ENCODE data around the gene TCF12.

The TCF12 gene

GRCh38 chr15:57205027-57205855 lies 286.8 kb downstream of the TCF12 start:
- peaks cover 14% of the 10 kb centered on the region for H3K36me3 Mint-ChIP-seq (ENCODE audit: low read depth)
- H3K27me3 Mint-ChIP-seq = no peaks in the 10 kb centered on the region
- H3K27ac Mint-ChIP-seq = no peak overlapping the region
- no peak overlapping the region for H3K4me3 Mint-ChIP-seq
- no peak for DNase-seq
- H3K9me3 Mint-ChIP-seq = no peaks in the 10 kb centered on the region
- peaks cover 12% of the 10 kb centered on the region for H3K4me1 Mint-ChIP-seq (ENCODE audit: low read depth)

- Mint-ChIP-seq H3K36me3 (ENCODE audit: low read depth) (peaks cover 10% of the 10 kb centered on the region), H3K27ac (no peak overlapping the region), H3K9me3 (no peaks in the 10 kb centered on the region), H3K4me3 (no peak overlapping the region), H3K4me1 (ENCODE audit: low read depth) (peaks cover 8% of the 10 kb centered on the region), H3K27me3 (no peaks in the 10 kb centered on the region)
- DNase-seq = no peak
Measured at GRCh38 chr15:57205996-57206395, 287.6 kb downstream of the TCF12 start.

- Mint-ChIP-seq H3K27ac (no peak overlapping the region), H3K27me3 (no peaks in the 10 kb centered on the region), H3K4me1 (ENCODE audit: low read depth) (peaks cover 24% of the 10 kb centered on the region), H3K9me3 (no peaks in the 10 kb centered on the region), H3K4me3 (no peak overlapping the region), H3K36me3 (ENCODE audit: low read depth) (no peaks in the 10 kb centered on the region)
- DNase-seq = no peak
Measured at GRCh38 chr15:57213862-57214261, 295.4 kb downstream of the TCF12 start.

DNA sequence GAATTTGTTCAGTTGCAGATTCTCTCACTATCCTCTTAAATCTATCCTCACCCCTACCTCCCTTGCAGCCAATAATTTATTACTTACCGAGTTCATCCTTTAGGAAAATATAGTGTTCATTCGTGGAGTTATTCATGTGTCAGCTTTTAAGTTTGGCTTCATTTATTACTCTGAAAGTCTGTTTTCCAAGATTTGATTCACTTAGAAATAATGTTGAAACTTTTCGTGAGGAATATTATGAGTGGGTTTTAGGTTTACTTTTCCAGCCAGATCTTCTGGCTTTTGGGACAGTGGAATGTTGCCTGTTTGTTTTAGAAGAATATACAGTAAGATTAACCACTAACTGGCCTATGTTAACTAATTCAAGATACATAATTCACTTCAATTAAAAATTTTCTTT lies 296.9 kb downstream of the TCF12 start:
- peaks cover 28% of the 10 kb centered on the region for H3K4me1 Mint-ChIP-seq (ENCODE audit: low read depth)

GRCh38 chr15:57215881-57216280 lies 297.4 kb downstream of the TCF12 start:
- Mint-ChIP-seq H3K27ac (no peak overlapping the region), H3K4me3 (no peak overlapping the region)

More for the DNA sequence above, 296.9 kb downstream of the TCF12 start:
- H3K27me3 Mint-ChIP-seq = no peaks in the 10 kb centered on the region
- H3K36me3 Mint-ChIP-seq (ENCODE audit: low read depth) = no peaks in the 10 kb centered on the region
- no peak for DNase-seq
- H3K9me3 Mint-ChIP-seq = no peaks in the 10 kb centered on the region
- no peak overlapping the region for H3K4me3 Mint-ChIP-seq
- no peak overlapping the region for H3K27ac Mint-ChIP-seq

GRCh38 chr15:57216288-57216687 lies 297.8 kb downstream of the TCF12 start:
- Mint-ChIP-seq H3K4me1 (ENCODE audit: low read depth) (peaks cover 28% of the 10 kb centered on the region), H3K36me3 (ENCODE audit: low read depth) (no peaks in the 10 kb centered on the region), H3K9me3 (no peaks in the 10 kb centered on the region), H3K27me3 (no peaks in the 10 kb centered on the region), H3K27ac (no peak overlapping the region), H3K4me3 (no peak overlapping the region)
- DNase-seq = no peak

More at GRCh38 chr15:57215881-57216280, 297.4 kb downstream of the TCF12 start:
- Mint-ChIP-seq H3K36me3 (ENCODE audit: low read depth) (no peaks in the 10 kb centered on the region), H3K27me3 (no peaks in the 10 kb centered on the region), H3K9me3 (no peaks in the 10 kb centered on the region), H3K4me1 (ENCODE audit: low read depth) (peaks cover 28% of the 10 kb centered on the region)
- no peak for DNase-seq

GRCh38 chr15:57217778-57218598 lies 299.5 kb downstream of the TCF12 start:
- Mint-ChIP-seq H3K4me3 (no peak overlapping the region), H3K9me3 (no peaks in the 10 kb centered on the region), H3K27ac (no peak overlapping the region), H3K36me3 (ENCODE audit: low read depth) (no peaks in the 10 kb centered on the region), H3K4me1 (ENCODE audit: low read depth) (peaks cover 30% of the 10 kb centered on the region), H3K27me3 (no peaks in the 10 kb centered on the region)
- no peak for DNase-seq

DNA sequence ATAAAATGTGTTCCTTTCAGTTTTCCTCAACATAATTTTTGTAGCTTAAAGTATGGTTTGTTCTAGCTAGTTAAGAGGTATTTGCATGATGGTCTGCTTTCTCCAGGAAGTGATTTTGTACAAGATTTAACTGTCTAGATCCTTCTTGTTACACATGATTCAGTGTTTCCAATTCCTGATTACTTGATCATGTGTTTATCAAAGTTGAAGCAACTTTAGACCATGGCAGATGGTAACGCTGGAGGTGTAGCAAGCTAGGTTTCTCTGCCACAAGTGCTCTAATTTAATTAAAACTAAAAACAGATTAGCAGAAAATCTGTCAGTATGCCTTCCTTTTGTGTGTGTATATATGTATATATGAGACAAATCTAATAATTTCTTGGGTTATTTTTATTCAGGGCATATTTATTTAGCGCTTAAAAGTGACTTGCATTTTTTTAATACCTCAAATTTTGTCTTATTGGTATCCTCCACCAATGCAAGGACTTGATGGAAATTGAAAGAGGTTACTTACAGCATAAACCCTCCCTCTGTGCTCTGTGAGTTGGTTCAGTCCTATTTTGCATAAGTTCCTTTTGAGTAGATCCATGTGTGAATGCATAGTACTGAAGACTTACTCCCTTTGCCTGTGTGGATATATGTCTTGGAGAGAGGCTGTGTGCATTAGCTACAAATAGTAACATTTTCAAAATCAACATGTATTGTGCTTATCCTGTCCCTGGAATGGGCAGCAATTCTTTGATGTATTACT lies 300.6 kb downstream of the TCF12 start:
- Mint-ChIP-seq H3K4me3 (no peak overlapping the region), H3K9me3 (no peaks in the 10 kb centered on the region)

GRCh38 chr15:57220205-57220604 lies 301.8 kb downstream of the TCF12 start:
- no peaks in the 10 kb centered on the region for H3K27me3 Mint-ChIP-seq
- no peaks in the 10 kb centered on the region for H3K36me3 Mint-ChIP-seq (ENCODE audit: low read depth)
- no peak for DNase-seq
- H3K27ac Mint-ChIP-seq = no peak overlapping the region
- peaks cover 44% of the 10 kb centered on the region for H3K4me1 Mint-ChIP-seq (ENCODE audit: low read depth)
- no peak overlapping the region for H3K4me3 Mint-ChIP-seq
- H3K9me3 Mint-ChIP-seq = no peaks in the 10 kb centered on the region

More for the DNA sequence above, 300.6 kb downstream of the TCF12 start:
- DNase-seq = no peak
- H3K27me3 Mint-ChIP-seq = no peaks in the 10 kb centered on the region
- H3K36me3 Mint-ChIP-seq (ENCODE audit: low read depth) = no peaks in the 10 kb centered on the region
- peaks cover 36% of the 10 kb centered on the region for H3K4me1 Mint-ChIP-seq (ENCODE audit: low read depth)
- H3K27ac Mint-ChIP-seq = no peak overlapping the region

- Mint-ChIP-seq H3K27me3 (no peaks in the 10 kb centered on the region), H3K27ac (no peak overlapping the region), H3K4me3 (no peak overlapping the region), H3K4me1 (ENCODE audit: low read depth) (peaks cover 40% of the 10 kb centered on the region), H3K9me3 (no peaks in the 10 kb centered on the region), H3K36me3 (ENCODE audit: low read depth) (no peaks in the 10 kb centered on the region)
- DNase-seq = no peak
Measured at GRCh38 chr15:57221134-57221533, 302.7 kb downstream of the TCF12 start.

DNA sequence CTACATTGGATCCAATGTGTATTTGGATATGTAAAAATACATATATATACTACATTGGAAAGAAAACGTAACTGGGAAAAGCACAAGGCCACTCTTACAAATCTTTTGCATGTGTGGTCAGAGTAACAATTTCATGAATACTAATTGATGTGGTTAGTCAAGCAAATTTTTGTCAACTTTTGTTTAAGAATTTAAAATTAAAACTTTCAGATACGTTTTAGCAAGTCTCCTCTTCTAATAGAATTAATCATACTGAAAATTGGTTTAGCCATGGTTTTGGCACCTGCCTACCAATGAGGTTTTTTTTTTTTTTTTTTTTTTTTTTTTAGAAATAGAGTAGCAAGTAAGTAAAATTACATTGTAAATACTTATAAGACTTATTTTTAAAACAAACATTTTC lies 304.9 kb downstream of the TCF12 start:
- DNase-seq = no peak
- no peak overlapping the region for H3K4me3 Mint-ChIP-seq
- peaks cover 36% of the 10 kb centered on the region for H3K4me1 Mint-ChIP-seq (ENCODE audit: low read depth)
- no peaks in the 10 kb centered on the region for H3K9me3 Mint-ChIP-seq
- H3K27ac Mint-ChIP-seq = no peak overlapping the region
- no peaks in the 10 kb centered on the region for H3K27me3 Mint-ChIP-seq
- H3K36me3 Mint-ChIP-seq (ENCODE audit: low read depth) = no peaks in the 10 kb centered on the region

GRCh38 chr15:57223887-57224286 lies 305.4 kb downstream of the TCF12 start:
- H3K27ac Mint-ChIP-seq = no peak overlapping the region
- no peaks in the 10 kb centered on the region for H3K27me3 Mint-ChIP-seq
- peaks cover 32% of the 10 kb centered on the region for H3K4me1 Mint-ChIP-seq (ENCODE audit: low read depth)
- H3K9me3 Mint-ChIP-seq = no peaks in the 10 kb centered on the region
- no peaks in the 10 kb centered on the region for H3K36me3 Mint-ChIP-seq (ENCODE audit: low read depth)
- no peak overlapping the region for H3K4me3 Mint-ChIP-seq
- DNase-seq = no peak

GRCh38 chr15:57224664-57225063 lies 306.2 kb downstream of the TCF12 start:
- Mint-ChIP-seq H3K36me3 (ENCODE audit: low read depth) (no peaks in the 10 kb centered on the region), H3K4me3 (no peak overlapping the region), H3K9me3 (no peaks in the 10 kb centered on the region), H3K27me3 (no peaks in the 10 kb centered on the region), H3K27ac (no peak overlapping the region), H3K4me1 (ENCODE audit: low read depth) (peaks cover 27% of the 10 kb centered on the region)
- no peak for DNase-seq

DNA sequence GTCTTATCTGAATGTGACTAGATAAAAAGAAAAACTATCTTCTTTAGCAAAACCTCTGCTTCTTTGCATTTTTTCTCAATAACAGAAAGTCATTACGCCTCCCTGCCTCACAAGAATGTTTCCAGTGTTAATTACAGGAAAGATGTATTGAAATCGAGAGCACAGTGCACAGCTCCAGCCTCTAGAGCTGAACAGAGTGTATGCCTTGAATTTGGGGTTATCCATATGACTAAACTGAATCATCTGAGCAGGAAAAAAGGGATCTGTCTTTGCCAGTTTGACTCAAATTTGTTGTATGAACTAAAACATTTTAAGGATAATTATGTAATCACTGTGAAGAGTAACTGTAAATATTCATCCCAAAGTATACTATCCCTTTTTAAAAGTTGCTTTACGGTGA lies 308.7 kb downstream of the TCF12 start:
- DNase-seq = no peak
- Mint-ChIP-seq H3K27ac (no peak overlapping the region), H3K9me3 (no peaks in the 10 kb centered on the region), H3K27me3 (no peaks in the 10 kb centered on the region), H3K4me1 (ENCODE audit: low read depth) (peaks cover 27% of the 10 kb centered on the region), H3K36me3 (ENCODE audit: low read depth) (peaks cover 8% of the 10 kb centered on the region), H3K4me3 (no peak overlapping the region)
